WTC11 (cell line): ENCODE data around the gene ZNF669.

Experiments used
- ATF3 ChIP-seq: sonication (generic); formaldehyde crosslinking; conservative IDR thresholded peaks from 2 replicates; pipeline ENCODE4 v1.8.1; 2022; ENCODE audit warnings: mild to moderate bottlenecking, missing genetic modification reagents
- CREB1 ChIP-seq: sonication (generic); formaldehyde crosslinking; IDR thresholded peaks from 2 replicates; pipeline ENCODE4 v1.8.0; 2023; ENCODE audit warnings: mild to moderate bottlenecking, missing genetic modification reagents
- FOXJ3 ChIP-seq: sonication (generic); formaldehyde crosslinking; IDR thresholded peaks from 2 replicates; pipeline ENCODE4 v1.9.0; 2021; ENCODE audit warnings: missing genetic modification reagents, mild to moderate bottlenecking, borderline replicate concordance
- JUN ChIP-seq: sonication (generic); formaldehyde crosslinking; IDR thresholded peaks from 2 replicates; pipeline ENCODE4 v1.8.0; 2023; ENCODE audit warnings: mild to moderate bottlenecking, missing genetic modification reagents
- KAT7 ChIP-seq: sonication (generic); formaldehyde crosslinking; IDR thresholded peaks from 2 replicates; pipeline ENCODE4 v1.8.1; 2023; ENCODE audit warnings: missing genetic modification reagents, mild to moderate bottlenecking, borderline replicate concordance
- MYBL2 ChIP-seq: sonication (generic); formaldehyde crosslinking; IDR thresholded peaks from 2 replicates; pipeline ENCODE4 v1.8.1; 2023; ENCODE audit warnings: mild to moderate bottlenecking, moderate library complexity, missing genetic modification reagents
- ZNF263 ChIP-seq: sonication (generic); formaldehyde crosslinking; IDR thresholded peaks from 2 replicates; pipeline ENCODE4 v1.8.1; 2022; ENCODE audit warnings: low read depth, mild to moderate bottlenecking, moderate library complexity, missing genetic modification reagents
- TF ChIP-seq, protein P1 (sequence below): fragments of 200-600 bp; IDR thresholded peaks from 2 replicates; pipeline ENCODE4 v1.8.0; 2022; ENCODE audit warnings: antibody characterized with exemption
- TF ChIP-seq, protein P2 (sequence below): sonication (generic); formaldehyde crosslinking; IDR thresholded peaks from 2 replicates; pipeline ENCODE4 v1.8.1; 2022; ENCODE audit warnings: low read depth, missing genetic modification reagents, borderline replicate concordance
- TF ChIP-seq, protein P3 (sequence below): sonication (generic); formaldehyde crosslinking; IDR thresholded peaks from 2 replicates; pipeline ENCODE4 v1.8.0; 2022; ENCODE audit warnings: mild to moderate bottlenecking, missing genetic modification reagents
- TF ChIP-seq, protein P4 (sequence below): sonication (generic); formaldehyde crosslinking; conservative IDR thresholded peaks from 2 replicates; pipeline ENCODE4 v1.8.1; 2023; ENCODE audit warnings: mild to moderate bottlenecking, low read depth, missing genetic modification reagents, moderate library complexity
- TF ChIP-seq, protein P5 (sequence below): sonication (generic); formaldehyde crosslinking; IDR thresholded peaks from 2 replicates; pipeline ENCODE4 v1.8.0; 2022; ENCODE audit warnings: mild to moderate bottlenecking, missing genetic modification reagents

DNA sequence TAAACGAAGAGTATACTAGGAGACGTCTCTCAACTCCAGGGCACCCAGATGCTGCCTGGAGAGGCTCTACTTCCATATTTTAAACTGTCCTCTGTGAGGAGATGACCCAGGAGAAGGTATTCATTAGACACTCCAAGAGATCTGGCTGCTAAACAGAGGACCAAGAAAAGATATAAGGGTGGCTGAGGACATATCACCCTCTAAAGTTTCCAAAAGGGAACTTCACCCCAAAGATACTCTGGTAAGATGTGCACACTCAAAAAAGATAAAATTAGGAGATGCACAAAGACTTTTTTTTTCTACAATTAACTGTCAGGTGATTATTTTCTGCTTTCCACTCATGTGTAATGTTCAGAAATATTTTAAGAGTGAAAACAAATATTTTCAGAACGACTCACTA, 26.9 kb downstream of the ZNF669 start:
- TF ChIP-seq ATF3 (CRISPR knock-in tag): no peak
- no peak for TF ChIP-seq MYBL2
- no peak for TF ChIP-seq FOXJ3 (CRISPR knock-in tag)
- TF ChIP-seq, protein P1, sequence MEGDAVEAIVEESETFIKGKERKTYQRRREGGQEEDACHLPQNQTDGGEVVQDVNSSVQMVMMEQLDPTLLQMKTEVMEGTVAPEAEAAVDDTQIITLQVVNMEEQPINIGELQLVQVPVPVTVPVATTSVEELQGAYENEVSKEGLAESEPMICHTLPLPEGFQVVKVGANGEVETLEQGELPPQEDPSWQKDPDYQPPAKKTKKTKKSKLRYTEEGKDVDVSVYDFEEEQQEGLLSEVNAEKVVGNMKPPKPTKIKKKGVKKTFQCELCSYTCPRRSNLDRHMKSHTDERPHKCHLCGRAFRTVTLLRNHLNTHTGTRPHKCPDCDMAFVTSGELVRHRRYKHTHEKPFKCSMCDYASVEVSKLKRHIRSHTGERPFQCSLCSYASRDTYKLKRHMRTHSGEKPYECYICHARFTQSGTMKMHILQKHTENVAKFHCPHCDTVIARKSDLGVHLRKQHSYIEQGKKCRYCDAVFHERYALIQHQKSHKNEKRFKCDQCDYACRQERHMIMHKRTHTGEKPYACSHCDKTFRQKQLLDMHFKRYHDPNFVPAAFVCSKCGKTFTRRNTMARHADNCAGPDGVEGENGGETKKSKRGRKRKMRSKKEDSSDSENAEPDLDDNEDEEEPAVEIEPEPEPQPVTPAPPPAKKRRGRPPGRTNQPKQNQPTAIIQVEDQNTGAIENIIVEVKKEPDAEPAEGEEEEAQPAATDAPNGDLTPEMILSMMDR: no peak
- TF ChIP-seq, protein P2, sequence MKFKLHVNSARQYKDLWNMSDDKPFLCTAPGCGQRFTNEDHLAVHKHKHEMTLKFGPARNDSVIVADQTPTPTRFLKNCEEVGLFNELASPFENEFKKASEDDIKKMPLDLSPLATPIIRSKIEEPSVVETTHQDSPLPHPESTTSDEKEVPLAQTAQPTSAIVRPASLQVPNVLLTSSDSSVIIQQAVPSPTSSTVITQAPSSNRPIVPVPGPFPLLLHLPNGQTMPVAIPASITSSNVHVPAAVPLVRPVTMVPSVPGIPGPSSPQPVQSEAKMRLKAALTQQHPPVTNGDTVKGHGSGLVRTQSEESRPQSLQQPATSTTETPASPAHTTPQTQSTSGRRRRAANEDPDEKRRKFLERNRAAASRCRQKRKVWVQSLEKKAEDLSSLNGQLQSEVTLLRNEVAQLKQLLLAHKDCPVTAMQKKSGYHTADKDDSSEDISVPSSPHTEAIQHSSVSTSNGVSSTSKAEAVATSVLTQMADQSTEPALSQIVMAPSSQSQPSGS (CRISPR knock-in tag): no peak
- TF ChIP-seq, protein P3, sequence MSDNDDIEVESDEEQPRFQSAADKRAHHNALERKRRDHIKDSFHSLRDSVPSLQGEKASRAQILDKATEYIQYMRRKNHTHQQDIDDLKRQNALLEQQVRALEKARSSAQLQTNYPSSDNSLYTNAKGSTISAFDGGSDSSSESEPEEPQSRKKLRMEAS (CRISPR knock-in tag): no peak
- TF ChIP-seq, protein P4, sequence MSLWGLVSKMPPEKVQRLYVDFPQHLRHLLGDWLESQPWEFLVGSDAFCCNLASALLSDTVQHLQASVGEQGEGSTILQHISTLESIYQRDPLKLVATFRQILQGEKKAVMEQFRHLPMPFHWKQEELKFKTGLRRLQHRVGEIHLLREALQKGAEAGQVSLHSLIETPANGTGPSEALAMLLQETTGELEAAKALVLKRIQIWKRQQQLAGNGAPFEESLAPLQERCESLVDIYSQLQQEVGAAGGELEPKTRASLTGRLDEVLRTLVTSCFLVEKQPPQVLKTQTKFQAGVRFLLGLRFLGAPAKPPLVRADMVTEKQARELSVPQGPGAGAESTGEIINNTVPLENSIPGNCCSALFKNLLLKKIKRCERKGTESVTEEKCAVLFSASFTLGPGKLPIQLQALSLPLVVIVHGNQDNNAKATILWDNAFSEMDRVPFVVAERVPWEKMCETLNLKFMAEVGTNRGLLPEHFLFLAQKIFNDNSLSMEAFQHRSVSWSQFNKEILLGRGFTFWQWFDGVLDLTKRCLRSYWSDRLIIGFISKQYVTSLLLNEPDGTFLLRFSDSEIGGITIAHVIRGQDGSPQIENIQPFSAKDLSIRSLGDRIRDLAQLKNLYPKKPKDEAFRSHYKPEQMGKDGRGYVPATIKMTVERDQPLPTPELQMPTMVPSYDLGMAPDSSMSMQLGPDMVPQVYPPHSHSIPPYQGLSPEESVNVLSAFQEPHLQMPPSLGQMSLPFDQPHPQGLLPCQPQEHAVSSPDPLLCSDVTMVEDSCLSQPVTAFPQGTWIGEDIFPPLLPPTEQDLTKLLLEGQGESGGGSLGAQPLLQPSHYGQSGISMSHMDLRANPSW (CRISPR knock-in tag): no peak
- TF ChIP-seq JUN (CRISPR knock-in tag): no peak
- TF ChIP-seq, protein P5, sequence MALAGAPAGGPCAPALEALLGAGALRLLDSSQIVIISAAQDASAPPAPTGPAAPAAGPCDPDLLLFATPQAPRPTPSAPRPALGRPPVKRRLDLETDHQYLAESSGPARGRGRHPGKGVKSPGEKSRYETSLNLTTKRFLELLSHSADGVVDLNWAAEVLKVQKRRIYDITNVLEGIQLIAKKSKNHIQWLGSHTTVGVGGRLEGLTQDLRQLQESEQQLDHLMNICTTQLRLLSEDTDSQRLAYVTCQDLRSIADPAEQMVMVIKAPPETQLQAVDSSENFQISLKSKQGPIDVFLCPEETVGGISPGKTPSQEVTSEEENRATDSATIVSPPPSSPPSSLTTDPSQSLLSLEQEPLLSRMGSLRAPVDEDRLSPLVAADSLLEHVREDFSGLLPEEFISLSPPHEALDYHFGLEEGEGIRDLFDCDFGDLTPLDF (CRISPR knock-in tag): no peak
- TF ChIP-seq ZNF263 (CRISPR knock-in tag): no peak
- TF ChIP-seq CREB1: no peak
- no peak for TF ChIP-seq KAT7 (CRISPR knock-in tag)
